ENCODE measurements around the gene DYNC1H1. TPM values are rescaled to one million over a fixed set of nuclear protein-coding genes. Genes with fewer than 3 reads are reported as not detected.

The DYNC1H1 gene
- total RNA-seq, 1 donor from 2014 or later = 237 TPM

- no peaks in the 10 kb centered on the region for H3F3A ChIP-seq (ENCODE audit: low read depth)
- H2AFZ ChIP-seq (replicated peaks) = no peak overlapping the region
- no peak overlapping the region for H3K9ac ChIP-seq
- peaks cover 48% of the 10 kb centered on the region for H3K36me3 Mint-ChIP-seq
- H3K27me3 Mint-ChIP-seq (ENCODE audit: insufficient read depth, low read depth) = no peaks in the 10 kb centered on the region
- no peaks in the 10 kb centered on the region for H4K20me1 ChIP-seq (ENCODE audit: low read depth)
- no peak overlapping the region for H3K4me3 Mint-ChIP-seq
- DNase-seq (ENCODE audit: low spot score) = no peak
- peaks cover 24% of the 10 kb centered on the region for H3K36me3 ChIP-seq
- H3K79me2 ChIP-seq (ENCODE audit: low read depth) = no peaks in the 10 kb centered on the region
- H3K4me1 ChIP-seq = no peaks in the 10 kb centered on the region
- no peaks in the 10 kb centered on the region for H3K4me1 Mint-ChIP-seq
- no peaks in the 10 kb centered on the region for H3K27me3 ChIP-seq
- no peak overlapping the region for H3K27ac Mint-ChIP-seq
- TF ChIP-seq EZH2phosphoT487 (IDR thresholded peaks at IDR 0.05) (no peak), CTCF (IDR thresholded peaks at IDR 0.05) (no peak), EZH2 (IDR thresholded peaks at IDR 0.05) (no peak)
- H3K4me2 ChIP-seq = no peak overlapping the region
- no peaks in the 10 kb centered on the region for H3K9me3 Mint-ChIP-seq
- H3K9me3 ChIP-seq (ENCODE audit: low read depth) = no peaks in the 10 kb centered on the region
- no peak overlapping the region for H3K4me3 ChIP-seq
- no peak overlapping the region for H3K27ac ChIP-seq
These were observed 62.6 kb downstream of the DYNC1H1 start for GRCh38 chr14:102026934-102027333.

- no peak for DNase-seq (ENCODE audit: low spot score)
- no peak overlapping the region for H3K4me2 ChIP-seq
- H2AFZ ChIP-seq (replicated peaks) = no peak overlapping the region
- no peaks in the 10 kb centered on the region for H3K27me3 Mint-ChIP-seq (ENCODE audit: insufficient read depth, low read depth)
- H4K20me1 ChIP-seq (ENCODE audit: low read depth) = no peaks in the 10 kb centered on the region
- H3K9me3 Mint-ChIP-seq = no peaks in the 10 kb centered on the region
- H3K27me3 ChIP-seq = no peaks in the 10 kb centered on the region
- no peak overlapping the region for H3K27ac ChIP-seq
- H3K36me3 Mint-ChIP-seq = peaks cover 48% of the 10 kb centered on the region
- H3K4me1 ChIP-seq = no peaks in the 10 kb centered on the region
- H3K36me3 ChIP-seq = peaks cover 24% of the 10 kb centered on the region
- H3F3A ChIP-seq (ENCODE audit: low read depth) = no peaks in the 10 kb centered on the region
- no peaks in the 10 kb centered on the region for H3K9me3 ChIP-seq (ENCODE audit: low read depth)
- H3K27ac Mint-ChIP-seq = no peak overlapping the region
- no peaks in the 10 kb centered on the region for H3K4me1 Mint-ChIP-seq
- no peak overlapping the region for H3K4me3 Mint-ChIP-seq
- H3K4me3 ChIP-seq = no peak overlapping the region
- no peaks in the 10 kb centered on the region for H3K79me2 ChIP-seq (ENCODE audit: low read depth)
- no peak overlapping the region for H3K9ac ChIP-seq
- no peak for TF ChIP-seq EZH2phosphoT487 (IDR thresholded peaks at IDR 0.05)
- no peak for TF ChIP-seq CTCF (IDR thresholded peaks at IDR 0.05)
These were observed 63.6 kb downstream of the DYNC1H1 start for GRCh38 chr14:102027951-102028350.

- peaks cover 24% of the 10 kb centered on the region for H3K36me3 ChIP-seq
- H3K27me3 Mint-ChIP-seq (ENCODE audit: insufficient read depth, low read depth) = no peaks in the 10 kb centered on the region
- no peak overlapping the region for H3K4me3 Mint-ChIP-seq
- no peaks in the 10 kb centered on the region for H3K9me3 ChIP-seq (ENCODE audit: low read depth)
- H3K27ac Mint-ChIP-seq = no peak overlapping the region
- no peak overlapping the region for H2AFZ ChIP-seq (replicated peaks)
- H3K4me2 ChIP-seq = no peak overlapping the region
- no peaks in the 10 kb centered on the region for H3K79me2 ChIP-seq (ENCODE audit: low read depth)
- no peaks in the 10 kb centered on the region for H4K20me1 ChIP-seq (ENCODE audit: low read depth)
- no peaks in the 10 kb centered on the region for H3K4me1 Mint-ChIP-seq
- no peaks in the 10 kb centered on the region for H3K4me1 ChIP-seq
- H3K27me3 ChIP-seq = no peaks in the 10 kb centered on the region
- H3K9ac ChIP-seq = no peak overlapping the region
- no peak overlapping the region for H3K27ac ChIP-seq
- no peak for DNase-seq (ENCODE audit: low spot score)
- peaks cover 55% of the 10 kb centered on the region for H3K36me3 Mint-ChIP-seq
- no peak overlapping the region for H3K4me3 ChIP-seq
- no peaks in the 10 kb centered on the region for H3F3A ChIP-seq (ENCODE audit: low read depth)
- no peaks in the 10 kb centered on the region for H3K9me3 Mint-ChIP-seq
- no peak for TF ChIP-seq EZH2phosphoT487 (IDR thresholded peaks at IDR 0.05)
- TF ChIP-seq CTCF (IDR thresholded peaks at IDR 0.05) = no peak
- TF ChIP-seq EZH2 (IDR thresholded peaks at IDR 0.05) = no peak
These were observed 64.4 kb downstream of the DYNC1H1 start for GRCh38 chr14:102028733-102029132.
